Lung (tissue), 12 donors: ENCODE data around the gene OR56A3. TPM values are rescaled to one million over a fixed set of nuclear protein-coding genes. Genes with fewer than 3 reads are reported as not detected.

Source experiments
- ATAC-seq: fragments of 200-7000 bp; cut with Tn5 transposase; one replicate; pipeline ENCODE4 v1.9.1; 2020; ENCODE audit warnings: moderate number of reproducible peaks; ENCODE audit not compliant: insufficient read depth, low FRiP score
- DNase-seq, 3 donors: peaks; one replicate each; pipeline ENCODE4 v3.0.0-alpha.2; 2013 to 2017
- H3K27ac ChIP-seq, 2 donors: one replicate each; pipeline ENCODE4 v1.5.1; 2013; ENCODE audit warnings: mild to moderate bottlenecking in 2 of 2, moderate library complexity in 2 of 2, control low read depth in 1 of 2, inconsistent platforms in 1 of 2, low read depth in 1 of 2, low read length in 1 of 2
- H3K27me3 ChIP-seq, 3 donors: one replicate each; pipeline ENCODE4 v1.5.1; 2013; ENCODE audit warnings: low read length in 2 of 3; ENCODE audit not compliant: control insufficient read depth in 3 of 3, insufficient read depth in 3 of 3
- H3K36me3 ChIP-seq, 4 donors: one replicate each; pipeline ENCODE4 v1.5.1; 2013; ENCODE audit warnings: low read length in 4 of 4, mild to moderate bottlenecking in 1 of 4, moderate library complexity in 1 of 4; ENCODE audit not compliant: control insufficient read depth in 4 of 4, insufficient read depth in 4 of 4
- H3K4me1 ChIP-seq, 5 donors: one replicate each; pipeline ENCODE4 v1.5.1; 2013; ENCODE audit warnings: low read length in 5 of 5, mild to moderate bottlenecking in 2 of 5, moderate library complexity in 1 of 5; ENCODE audit not compliant: control insufficient read depth in 5 of 5, insufficient read depth in 5 of 5
- H3K4me3 ChIP-seq: one replicate; pipeline ENCODE4 v1.5.1; 2013; ENCODE audit warnings: mild to moderate bottlenecking, control low read depth, moderate library complexity
- H3K9ac ChIP-seq, 2 donors: one replicate each; pipeline ENCODE4 v1.5.1; 2013; ENCODE audit warnings: low read length in 2 of 2, control low read depth in 1 of 2; ENCODE audit not compliant: insufficient read depth in 1 of 2
- H3K9me3 ChIP-seq, 4 donors: one replicate each; pipeline ENCODE4 v1.5.1; 2013; ENCODE audit warnings: low read length in 3 of 4, mild to moderate bottlenecking in 1 of 4, moderate library complexity in 1 of 4; ENCODE audit not compliant: control insufficient read depth in 4 of 4, insufficient read depth in 3 of 4
- WGBS, 2 donors: extraction: QIAGEN DNeasy Blood & Tissue Kit; methylation state at CpG; one replicate each; pipeline ENCODE4 v1.1.7; 2013; 5-methylcytosine and 5-hydroxymethylcytosine counted together
- polyA plus RNA-seq, 2 donors: library from polyadenylated mRNA; stranded (reverse); fragments of 200-250 nt; gene quantifications; one replicate each; pipeline ENCODE4 v1.2.1, GENCODE V29; 2013
- total RNA-seq, 2 donors: library from RNA; depleted of rRNA in 1 of 2; stranded (reverse); fragments of >200 nt in 1 of 2; gene quantifications; one replicate each; pipeline ENCODE4 v1.2.1, GENCODE V29; 2014 to 2021
- TF ChIP-seq, protein P1 (sequence below): IDR thresholded peaks from 2 replicates; pipeline ENCODE4 v1.5.1; 2012; ENCODE audit warnings: mild to moderate bottlenecking; ENCODE audit errors: control extremely low read depth, extremely low read depth
- donor health status: control.
- donor health status: control.
- donor health status: Bipolar disorder and iron deficiency.
- donor health status: healthy.
- donor health status: DM: yes; HTN: yes; CAD: no.

The OR56A3 gene
- total and polyA plus RNA-seq, 4 donors = not detected

DNA sequence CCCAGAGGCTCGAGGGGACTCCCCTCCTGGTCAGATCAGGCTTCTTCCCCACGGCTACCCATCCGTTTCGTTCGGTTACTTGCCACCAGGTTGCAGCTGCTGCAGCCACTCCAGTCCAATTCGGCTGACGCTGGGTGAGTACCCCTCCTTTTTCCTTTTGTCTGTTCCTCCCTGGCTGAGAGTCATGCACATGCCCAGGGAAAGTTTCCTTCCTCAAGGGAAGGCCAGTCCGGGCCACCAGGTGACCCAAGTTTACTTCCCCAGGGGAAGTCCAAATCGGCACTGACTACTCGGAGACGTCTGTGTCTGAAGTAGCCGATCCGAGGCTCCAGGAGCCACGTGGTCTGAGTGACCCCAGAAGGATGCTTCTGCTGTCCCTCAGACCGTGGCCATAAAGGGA lies 13.2 kb upstream of the OR56A3 start:
- ATAC-seq (no peak), DNase-seq (no peak)
- Histone ChIP-seq H3K9me3 (peaks cover 0 to 7% (median 3%) of the 10 kb centered on the region in 4 donors), H3K4me1 (no peaks in the 10 kb centered on the region), H3K4me3 (no peak overlapping the region), H3K27ac (no peak overlapping the region), H3K36me3 (no peaks in the 10 kb centered on the region), H3K27me3 (no peaks in the 10 kb centered on the region), H3K9ac (no peak overlapping the region)
- TF ChIP-seq, protein P1, sequence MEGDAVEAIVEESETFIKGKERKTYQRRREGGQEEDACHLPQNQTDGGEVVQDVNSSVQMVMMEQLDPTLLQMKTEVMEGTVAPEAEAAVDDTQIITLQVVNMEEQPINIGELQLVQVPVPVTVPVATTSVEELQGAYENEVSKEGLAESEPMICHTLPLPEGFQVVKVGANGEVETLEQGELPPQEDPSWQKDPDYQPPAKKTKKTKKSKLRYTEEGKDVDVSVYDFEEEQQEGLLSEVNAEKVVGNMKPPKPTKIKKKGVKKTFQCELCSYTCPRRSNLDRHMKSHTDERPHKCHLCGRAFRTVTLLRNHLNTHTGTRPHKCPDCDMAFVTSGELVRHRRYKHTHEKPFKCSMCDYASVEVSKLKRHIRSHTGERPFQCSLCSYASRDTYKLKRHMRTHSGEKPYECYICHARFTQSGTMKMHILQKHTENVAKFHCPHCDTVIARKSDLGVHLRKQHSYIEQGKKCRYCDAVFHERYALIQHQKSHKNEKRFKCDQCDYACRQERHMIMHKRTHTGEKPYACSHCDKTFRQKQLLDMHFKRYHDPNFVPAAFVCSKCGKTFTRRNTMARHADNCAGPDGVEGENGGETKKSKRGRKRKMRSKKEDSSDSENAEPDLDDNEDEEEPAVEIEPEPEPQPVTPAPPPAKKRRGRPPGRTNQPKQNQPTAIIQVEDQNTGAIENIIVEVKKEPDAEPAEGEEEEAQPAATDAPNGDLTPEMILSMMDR = no peak
- 87 to 89% methylated on average over 15 of the region's 15 CpGs for WGBS, 2 donors

DNA sequence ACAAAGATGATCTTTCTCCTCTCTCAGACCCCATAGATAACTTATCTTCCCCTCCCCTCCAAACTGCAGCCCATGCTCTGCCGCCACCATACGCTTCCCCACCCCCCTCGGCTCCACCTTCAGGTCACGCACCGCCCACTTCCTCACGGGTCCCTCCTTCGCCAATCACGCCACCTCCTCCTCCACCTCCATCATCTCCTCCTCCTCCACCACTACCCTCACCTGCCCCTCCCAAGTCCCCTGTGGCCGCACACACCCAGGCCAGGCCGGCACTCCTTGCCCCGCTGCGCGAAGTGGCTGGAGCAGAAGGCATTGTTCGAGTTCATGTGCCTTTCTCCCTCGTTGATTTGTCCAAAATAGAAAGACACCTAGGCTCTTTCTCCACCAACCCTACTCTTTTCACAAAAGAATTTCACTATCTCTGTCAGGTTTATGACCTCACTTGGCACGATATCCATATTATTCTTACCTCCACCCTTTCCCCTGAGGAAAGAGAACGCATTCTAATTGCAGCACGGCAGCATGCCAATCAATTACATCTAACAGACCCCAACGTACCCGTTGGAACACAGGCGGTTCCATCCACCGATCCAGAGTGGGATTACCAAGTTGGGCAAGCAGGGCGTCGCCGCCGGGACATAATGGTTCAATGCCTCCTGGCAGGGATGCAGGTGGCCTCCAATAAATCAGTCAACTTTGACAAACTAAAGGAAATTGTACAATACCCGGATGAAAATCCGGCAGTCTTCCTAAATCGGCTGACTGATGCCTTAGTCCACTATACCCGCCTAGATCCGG lies 12.3 kb upstream of the OR56A3 start:
- no peaks in the 10 kb centered on the region for H3K4me1 ChIP-seq
- no peaks in the 10 kb centered on the region for H3K36me3 ChIP-seq
- no peak for DNase-seq
- no peak overlapping the region for H3K9ac ChIP-seq
- H3K27me3 ChIP-seq = no peaks in the 10 kb centered on the region
- 89 to 95% methylated on average over 31 of the region's 31 CpGs for WGBS, 2 donors
- TF ChIP-seq, protein P1 = no peak
- no peak for ATAC-seq
- no peak overlapping the region for H3K27ac ChIP-seq
- H3K4me3 ChIP-seq = no peak overlapping the region
- peaks cover 0 to 6% (median 1%) of the 10 kb centered on the region in 4 donors for H3K9me3 ChIP-seq

- peaks cover 0 to 7% (median 0%) of the 10 kb centered on the region in 4 donors for H3K9me3 ChIP-seq
- no peak overlapping the region for H3K4me3 ChIP-seq
- no peak overlapping the region for H3K9ac ChIP-seq
- ATAC-seq (no peak), DNase-seq (no peak)
- H3K4me1 ChIP-seq = no peaks in the 10 kb centered on the region
- no peak overlapping the region for H3K27ac ChIP-seq
- 92% methylated on average over 19 of the region's 19 CpGs for WGBS, 2 donors
- no peaks in the 10 kb centered on the region for H3K36me3 ChIP-seq
- TF ChIP-seq, protein P1 = no peak
- no peaks in the 10 kb centered on the region for H3K27me3 ChIP-seq
Observed at GRCh38 chr11:5930614-5931013, 11.4 kb upstream of the OR56A3 start.
